NCI-H524 treated with DMSO at 0.1 percent for 48 hours (cell line): ENCODE data around the gene UBAP1.
"Not testable (repeated sequence)": the region's sequence is repeated elsewhere in the genome, so short reads cannot be mapped to it uniquely, and the experiment has no call there.

Experiments
- DNase-seq: peaks from one replicate; lab custom pipeline; 2025; lab: John Stamatoyannopoulos, UW

UBAP1 gene

GRCh38 chr9:34262971-34263370, 84.1 kb downstream of the UBAP1 start:
- no peak for DNase-seq

GRCh38 chr9:34267660-34268059, 88.8 kb downstream of the UBAP1 start:
- no peak for DNase-seq

GRCh38 chr9:34271265-34272006, 92.6 kb downstream of the UBAP1 start:
- DNase-seq = no peak

- no peak for DNase-seq
These were observed 93.3 kb downstream of the UBAP1 start for GRCh38 chr9:34272101-34272541.

GRCh38 chr9:34273588-34273987, 94.7 kb downstream of the UBAP1 start:
- DNase-seq = not testable (repeated sequence)

- DNase-seq = no peak
These were observed 97.0 kb downstream of the UBAP1 start for GRCh38 chr9:34275811-34276210.

- peak; percentile 20 for DNase-seq
These were observed 97.9 kb downstream of the UBAP1 start for GRCh38 chr9:34276772-34277171.

GRCh38 chr9:34279411-34279810, 100.6 kb downstream of the UBAP1 start:
- DNase-seq = no peak

- no peak for DNase-seq
These were observed 103.3 kb downstream of the UBAP1 start for GRCh38 chr9:34282096-34282495.

GRCh38 chr9:34289159-34289558, 110.3 kb downstream of the UBAP1 start:
- no peak for DNase-seq

- no peak for DNase-seq
These were observed 112.2 kb downstream of the UBAP1 start for GRCh38 chr9:34291023-34291422.

GRCh38 chr9:34291423-34291822, 112.6 kb downstream of the UBAP1 start:
- no peak for DNase-seq

GRCh38 chr9:34292552-34292951, 113.7 kb downstream of the UBAP1 start:
- DNase-seq = no peak

GRCh38 chr9:34301064-34301463, 122.2 kb downstream of the UBAP1 start:
- not testable (repeated sequence) for DNase-seq
